ENCODE data around the gene PIK3CA. TPM values are rescaled to one million over a fixed set of nuclear protein-coding genes. Genes with fewer than 3 reads are reported as not detected.
"Not testable (repeated sequence)": the region's sequence is repeated elsewhere in the genome, so short reads cannot be mapped to it uniquely, and the experiment has no call there.

Gene PIK3CA
- total RNA-seq, 1 donor from 2014 or later: 24.5 TPM

- H3K36me3 Mint-ChIP-seq: no peaks in the 10 kb centered on the region
- H3K9ac ChIP-seq: no peak overlapping the region
- H3F3A ChIP-seq (ENCODE audit: low read depth): no peaks in the 10 kb centered on the region
- TF ChIP-seq CTCF (IDR thresholded peaks at IDR 0.05) (peak; percentile 23), EZH2phosphoT487 (IDR thresholded peaks at IDR 0.05) (no peak), EZH2 (IDR thresholded peaks at IDR 0.05) (no peak)
- H3K4me1 ChIP-seq: no peaks in the 10 kb centered on the region
- H3K27me3 Mint-ChIP-seq (ENCODE audit: insufficient read depth, low read depth): no peaks in the 10 kb centered on the region
- no peak overlapping the region for H3K4me3 Mint-ChIP-seq
- H3K27me3 ChIP-seq: no peaks in the 10 kb centered on the region
- no peak overlapping the region for H3K4me2 ChIP-seq
- H3K9me3 ChIP-seq (ENCODE audit: low read depth): no peaks in the 10 kb centered on the region
- no peak overlapping the region for H3K4me3 ChIP-seq
- H3K9me3 Mint-ChIP-seq: no peaks in the 10 kb centered on the region
- no peak overlapping the region for H3K27ac Mint-ChIP-seq
- H3K79me2 ChIP-seq (ENCODE audit: low read depth): no peaks in the 10 kb centered on the region
- H2AFZ ChIP-seq (replicated peaks): no peak overlapping the region
- DNase-seq (ENCODE audit: low spot score): no peak
- H3K4me1 Mint-ChIP-seq: no peaks in the 10 kb centered on the region
- no peaks in the 10 kb centered on the region for H4K20me1 ChIP-seq (ENCODE audit: low read depth)
- no peak overlapping the region for H3K27ac ChIP-seq
- no peaks in the 10 kb centered on the region for H3K36me3 ChIP-seq
These were observed 124.2 kb downstream of the PIK3CA start for GRCh38 chr3:179272385-179272784.

GRCh38 chr3:179274434-179274833 lies 126.3 kb downstream of the PIK3CA start:
- not testable (repeated sequence) for DNase-seq (ENCODE audit: low spot score); H3K27me3 ChIP-seq; H3K4me1 ChIP-seq; H3K27ac ChIP-seq; H3K79me2 ChIP-seq (ENCODE audit: low read depth); H3K9ac ChIP-seq; H3K4me1 Mint-ChIP-seq; H2AFZ ChIP-seq (replicated peaks); H3K4me3 Mint-ChIP-seq; H3K9me3 ChIP-seq (ENCODE audit: low read depth); H3K4me3 ChIP-seq; H3K4me2 ChIP-seq; H3K27me3 Mint-ChIP-seq (ENCODE audit: insufficient read depth, low read depth); H3K9me3 Mint-ChIP-seq; H3K36me3 ChIP-seq; H3K36me3 Mint-ChIP-seq; H3K27ac Mint-ChIP-seq; H4K20me1 ChIP-seq (ENCODE audit: low read depth); H3F3A ChIP-seq (ENCODE audit: low read depth)

GRCh38 chr3:179276001-179276400 lies 127.8 kb downstream of the PIK3CA start:
- no peaks in the 10 kb centered on the region for H3K79me2 ChIP-seq (ENCODE audit: low read depth)
- Mint-ChIP-seq H3K9me3 (no peaks in the 10 kb centered on the region), H3K27ac (no peak overlapping the region), H3K27me3 (ENCODE audit: insufficient read depth, low read depth) (peaks cover 2% of the 10 kb centered on the region), H3K36me3 (no peaks in the 10 kb centered on the region), H3K4me1 (no peaks in the 10 kb centered on the region), H3K4me3 (no peak overlapping the region)
- no peak for TF ChIP-seq CTCF (IDR thresholded peaks at IDR 0.05)
- no peak for TF ChIP-seq EZH2phosphoT487 (IDR thresholded peaks at IDR 0.05)
- no peak for TF ChIP-seq EZH2 (IDR thresholded peaks at IDR 0.05)
- no peak overlapping the region for H3K4me2 ChIP-seq
- H3K9ac ChIP-seq: no peak overlapping the region
- no peaks in the 10 kb centered on the region for H3K9me3 ChIP-seq (ENCODE audit: low read depth)
- H3F3A ChIP-seq (ENCODE audit: low read depth): no peaks in the 10 kb centered on the region
- DNase-seq (ENCODE audit: low spot score): no peak
- H3K4me1 ChIP-seq: no peaks in the 10 kb centered on the region
- no peaks in the 10 kb centered on the region for H3K27me3 ChIP-seq
- no peaks in the 10 kb centered on the region for H3K36me3 ChIP-seq
- no peaks in the 10 kb centered on the region for H4K20me1 ChIP-seq (ENCODE audit: low read depth)
- H2AFZ ChIP-seq (replicated peaks): peak overlapping the region; percentile 76
- no peak overlapping the region for H3K4me3 ChIP-seq
- no peak overlapping the region for H3K27ac ChIP-seq

GRCh38 chr3:179276743-179277142 lies 128.6 kb downstream of the PIK3CA start:
- H3F3A ChIP-seq (ENCODE audit: low read depth): no peaks in the 10 kb centered on the region
- H4K20me1 ChIP-seq (ENCODE audit: low read depth): no peaks in the 10 kb centered on the region
- no peaks in the 10 kb centered on the region for H3K27me3 ChIP-seq
- H3K4me2 ChIP-seq: no peak overlapping the region
- no peak overlapping the region for H3K4me3 Mint-ChIP-seq
- H3K36me3 ChIP-seq: no peaks in the 10 kb centered on the region
- H3K27ac ChIP-seq: no peak overlapping the region
- H3K4me1 Mint-ChIP-seq: no peaks in the 10 kb centered on the region
- TF ChIP-seq EZH2phosphoT487 (IDR thresholded peaks at IDR 0.05) (no peak), CTCF (IDR thresholded peaks at IDR 0.05) (no peak), EZH2 (IDR thresholded peaks at IDR 0.05) (no peak)
- H3K9me3 ChIP-seq (ENCODE audit: low read depth): no peaks in the 10 kb centered on the region
- peaks cover 2% of the 10 kb centered on the region for H3K27me3 Mint-ChIP-seq (ENCODE audit: insufficient read depth, low read depth)
- no peaks in the 10 kb centered on the region for H3K9me3 Mint-ChIP-seq
- no peak overlapping the region for H3K4me3 ChIP-seq
- no peaks in the 10 kb centered on the region for H3K36me3 Mint-ChIP-seq
- no peak overlapping the region for H3K9ac ChIP-seq
- no peaks in the 10 kb centered on the region for H3K4me1 ChIP-seq
- no peak overlapping the region for H3K27ac Mint-ChIP-seq
- DNase-seq (ENCODE audit: low spot score): no peak
- H3K79me2 ChIP-seq (ENCODE audit: low read depth): no peaks in the 10 kb centered on the region
- no peak overlapping the region for H2AFZ ChIP-seq (replicated peaks)
